GM23248 (cell line): Measurements from ENCODE around the gene ATL3.

Experiments
- EZH2 ChIP-seq: fragments of 200-600 bp; sonication (generic); IDR thresholded peaks from 2 replicates; pipeline ENCODE4 v1.6.1; 2018; ENCODE audit warnings: antibody characterized with exemption, mild to moderate bottlenecking; ENCODE audit not compliant: insufficient read depth, poor library complexity, severe bottlenecking
- EZH2phosphoT487 ChIP-seq: fragments of 200-600 bp; sonication (generic); IDR thresholded peaks from 2 replicates; pipeline ENCODE4 v1.6.1; 2018; ENCODE audit warnings: antibody characterized with exemption, moderate library complexity, mild to moderate bottlenecking, low read depth; ENCODE audit not compliant: insufficient read depth

DNA sequence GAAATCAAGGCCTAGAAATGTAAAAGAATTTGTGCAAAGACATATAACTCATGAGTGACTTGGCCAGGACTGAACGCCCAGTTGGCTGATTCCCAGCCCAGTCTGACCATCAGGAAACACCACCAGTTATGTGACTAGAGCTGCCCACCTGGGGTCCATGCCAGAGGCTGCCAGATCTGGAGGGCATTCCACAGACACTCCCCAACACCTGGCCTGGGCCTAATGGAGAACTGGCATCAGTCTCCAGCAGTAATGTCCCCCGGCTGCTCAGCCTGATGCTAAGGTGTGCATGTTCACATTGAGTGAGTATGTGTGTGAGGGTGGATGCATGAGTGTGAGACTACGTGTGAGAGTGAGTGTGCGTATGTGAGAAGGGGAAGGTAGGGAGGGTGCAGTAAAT lies 72.6 kb downstream of the ATL3 start:
- TF ChIP-seq EZH2phosphoT487 (no peak), EZH2 (no peak)
